Gastroesophageal sphincter (tissue), 4 donors: ENCODE data around the gene FAM131B. TPM values are rescaled to one million over a fixed set of nuclear protein-coding genes. Genes with fewer than 3 reads are reported as not detected.
"Not testable (repeated sequence)": the region's sequence is repeated elsewhere in the genome, so short reads cannot be mapped to it uniquely, and the experiment has no call there.

Experiments
- ATAC-seq: fragments of 150-250 bp; one replicate; pipeline ENCODE4 v1.9.1; 2016; ENCODE audit warnings: mild to moderate bottlenecking, moderate library complexity
- H3K27ac ChIP-seq, 4 donors: fragments of 200-600 bp; sonication (generic) in 3 of 4; 1 replicate in 3 of 4; 2 replicates in 1 of 4; pipeline ENCODE4 v1.5.1; 2016 to 2019
- H3K27me3 ChIP-seq: fragments of 200-600 bp; sonication (generic); one replicate; pipeline ENCODE4 v1.5.1; 2019
- H3K36me3 ChIP-seq, 2 donors: fragments of 200-600 bp; sonication (generic); one replicate each; pipeline ENCODE4 v1.5.1; 2019; ENCODE audit warnings: control low read depth in 1 of 2
- H3K4me1 ChIP-seq, 3 donors: fragments of 200-600 bp; sonication (generic); 1 replicate in 2 of 3; 2 replicates in 1 of 3; pipeline ENCODE4 v1.5.1; 2016 to 2019; ENCODE audit warnings: control low read depth in 2 of 3
- H3K4me3 ChIP-seq, 2 donors: fragments of 200-600 bp; sonication (generic); one replicate each; pipeline ENCODE4 v1.5.1; 2019; ENCODE audit warnings: mild to moderate bottlenecking in 1 of 2, moderate library complexity in 1 of 2
- H3K9me3 ChIP-seq, 3 donors: fragments of 200-600 bp; sonication (generic); one replicate each; pipeline ENCODE4 v1.5.1; 2017 to 2019; ENCODE audit warnings: control low read depth in 2 of 3
- CTCF ChIP-seq, 4 experiments: fragments of 200-600 bp in 2 of 4; fragments of 450-650 bp in 2 of 4; sonication (generic) in 1 of 4; IDR thresholded peaks; one replicate each; pipeline ENCODE4 v1.5.1; 2017 to 2019; ENCODE audit warnings: antibody characterized with exemption in 4 of 4, mild to moderate bottlenecking in 2 of 4, moderate library complexity in 2 of 4
- EP300 ChIP-seq: sonication (generic); formaldehyde crosslinking; IDR thresholded peaks from one replicate; pipeline ENCODE4 v1.6.1; 2017; ENCODE audit warnings: antibody characterized with exemption, mild to moderate bottlenecking
- POLR2A ChIP-seq, 2 donors: fragments of 450-650 bp; IDR thresholded peaks; one replicate each; pipeline ENCODE4 v1.6.1; 2017; ENCODE audit warnings: antibody characterized with exemption in 2 of 2, mild to moderate bottlenecking in 2 of 2, moderate library complexity in 1 of 2
- POLR2AphosphoS5 ChIP-seq: sonication (generic); formaldehyde crosslinking; IDR thresholded peaks from one replicate; pipeline ENCODE4 v1.6.1; 2017; ENCODE audit warnings: antibody characterized with exemption
- WGBS, 2 donors: methylation state at CpG; one replicate each; pipeline ENCODE4 v1.1.5; 2018; ENCODE audit warnings: low coverage in 1 of 2; 5-methylcytosine and 5-hydroxymethylcytosine counted together
- total RNA-seq, 4 donors: library from RNA; depleted of rRNA; stranded (reverse); fragments of >200 nt; gene quantifications; one replicate each; pipeline ENCODE4 v1.1.0, GENCODE V29; 2016

The FAM131B gene
- total RNA-seq, 4 donors from 2014 or later, result 0.31 to 2.4 (median 1.2) TPM

GRCh38 chr7:143393267-143394041 is 30.9 kb upstream of the FAM131B start:
- Histone ChIP-seq H3K4me1 (peaks cover 3 to 70% (median 38%) of the 10 kb centered on the region in 3 donors), H3K27ac (peak overlapping the region in 3 of 4 donors; percentile 99 to 100 (median 99))

GRCh38 chr7:143392875-143393266 is 30.4 kb upstream of the FAM131B start:
- H3K4me1 ChIP-seq, result peaks cover 3 to 76% (median 43%) of the 10 kb centered on the region in 3 donors
- 80 to 89% methylated on average over 2 to 6 of the region's 6 CpGs for WGBS, 2 donors
- no peak for ATAC-seq

More at GRCh38 chr7:143393267-143394041, 30.9 kb upstream of the FAM131B start:
- no peaks in the 10 kb centered on the region for H3K9me3 ChIP-seq
- ATAC-seq, result no peak
- no peaks in the 10 kb centered on the region for H3K27me3 ChIP-seq
- WGBS, 2 donors, result 41 to 98% methylated on average over 4 to 5 of the region's 14 CpGs
- no peak overlapping the region for H3K4me3 ChIP-seq
- H3K36me3 ChIP-seq, result peaks cover 0 to 27% of the 10 kb centered on the region in 2 donors
- no peak for TF ChIP-seq POLR2A (IDR thresholded peaks at IDR 0.05)
- no peak for TF ChIP-seq CTCF (IDR thresholded peaks at IDR 0.05)
- TF ChIP-seq EP300, result no peak
- TF ChIP-seq POLR2AphosphoS5, result peak; percentile 30

GRCh38 chr7:143392427-143392826 is 29.9 kb upstream of the FAM131B start:
- not testable (repeated sequence) for ATAC-seq, H3K9me3 ChIP-seq, H3K4me3 ChIP-seq, H3K27me3 ChIP-seq
- 57% methylated on average over 1 of the region's 8 CpGs; no CpG with 5 or more reads in 1 of the 2 donors for WGBS, 2 donors
- peaks cover 0 to 37% of the 10 kb centered on the region in 2 donors for H3K36me3 ChIP-seq
- peaks cover 3 to 80% (median 46%) of the 10 kb centered on the region in 3 donors for H3K4me1 ChIP-seq
- H3K27ac ChIP-seq, result peak overlapping the region; percentile 71 to 100 (median 99)

More at GRCh38 chr7:143392875-143393266, 30.4 kb upstream of the FAM131B start:
- Histone ChIP-seq H3K4me3 (no peak overlapping the region), H3K27me3 (no peaks in the 10 kb centered on the region), H3K36me3 (peaks cover 0 to 33% of the 10 kb centered on the region in 2 donors), H3K27ac (peak overlapping the region; percentile 71 to 100 (median 99)), H3K9me3 (no peaks in the 10 kb centered on the region)
- TF ChIP-seq POLR2A (IDR thresholded peaks at IDR 0.05), result no peak
- no peak for TF ChIP-seq EP300
- TF ChIP-seq CTCF (IDR thresholded peaks at IDR 0.05), result no peak
- TF ChIP-seq POLR2AphosphoS5, result no peak

- peak; percentile 61 to 63 for TF ChIP-seq POLR2A (IDR thresholded peaks at IDR 0.05)
- TF ChIP-seq EP300, result no peak
- peak; percentile 95 for TF ChIP-seq POLR2AphosphoS5
- TF ChIP-seq CTCF (IDR thresholded peaks at IDR 0.05), result no peak
- H3K4me3 ChIP-seq, result peak overlapping the region in 1 of 2 donors; percentile 11
- H3K4me1 ChIP-seq, result peaks cover 3 to 87% (median 51%) of the 10 kb centered on the region in 3 donors
- no peaks in the 10 kb centered on the region for H3K9me3 ChIP-seq
- peaks cover 0 to 44% of the 10 kb centered on the region in 2 donors for H3K36me3 ChIP-seq
- no peaks in the 10 kb centered on the region for H3K27me3 ChIP-seq
- WGBS, 2 donors, result 0 to 7% methylated on average over 3 to 5 of the region's 24 CpGs
- peak overlapping the region; percentile 71 to 100 (median 99) for H3K27ac ChIP-seq
- ATAC-seq, result peak; percentile 87
Observed at GRCh38 chr7:143391462-143392404, 29.2 kb upstream of the FAM131B start.

GRCh38 chr7:143390773-143391317 is 28.3 kb upstream of the FAM131B start:
- WGBS, 2 donors, result 80% methylated on average over 1 of the region's 9 CpGs; no CpG with 5 or more reads in 1 of the 2 donors
- Histone ChIP-seq H3K9me3 (no peaks in the 10 kb centered on the region), H3K4me1 (peaks cover 3 to 93% (median 58%) of the 10 kb centered on the region in 3 donors), H3K27me3 (no peaks in the 10 kb centered on the region), H3K27ac (peak overlapping the region; percentile 60 to 100 (median 99)), H3K4me3 (peak overlapping the region in 1 of 2 donors; percentile 11), H3K36me3 (peaks cover 0 to 44% of the 10 kb centered on the region in 2 donors)
- TF ChIP-seq CTCF (IDR thresholded peaks at IDR 0.05), result no peak
- TF ChIP-seq EP300, result no peak
- TF ChIP-seq POLR2AphosphoS5, result no peak
- no peak for TF ChIP-seq POLR2A (IDR thresholded peaks at IDR 0.05)
- no peak for ATAC-seq
